NCI-H1436 (cell line): ENCODE data around the gene CDK5R2.
"Not testable (repeated sequence)": the region's sequence is repeated elsewhere in the genome, so short reads cannot be mapped to it uniquely, and the experiment has no call there.

Source experiments
- DNase-seq: peaks from one replicate; lab custom pipeline; 2025; lab: John Stamatoyannopoulos, UW

CDK5R2 gene

DNA sequence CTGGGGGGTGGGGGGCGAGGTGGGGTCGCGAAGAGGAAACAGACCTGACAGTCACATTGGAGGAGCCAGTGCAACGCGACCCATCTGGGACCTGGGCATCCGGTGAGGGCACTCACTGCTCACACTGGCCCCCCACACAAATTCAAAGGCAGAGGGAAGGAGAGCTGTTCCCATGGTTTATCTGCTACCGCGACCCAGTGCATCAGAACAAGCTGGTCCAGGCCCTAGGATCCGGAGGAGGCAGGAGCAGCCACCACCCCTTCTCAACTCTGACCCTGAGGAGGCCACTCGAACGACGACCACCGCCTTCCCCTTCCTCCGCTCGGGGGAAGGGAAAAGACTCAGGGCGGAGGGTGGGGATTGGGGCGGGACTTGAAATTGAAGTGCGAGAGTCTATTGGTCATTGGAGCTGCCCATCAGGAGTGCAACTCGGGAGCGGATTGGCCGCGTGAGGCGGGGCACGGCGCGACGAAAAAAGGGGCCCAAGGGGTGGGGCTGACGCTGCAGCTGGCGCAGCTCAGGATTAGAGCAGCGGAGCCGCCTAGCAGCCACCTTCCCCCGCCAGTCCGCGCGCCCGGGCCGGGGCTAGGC lies at the start of gene CDK5R2:
Gene CDK5R2 (plus strand): TSS at position 526 of the 591 bp plus-strand sequence. CDS start 155 bp downstream, outside the sequence.
- peak; percentile 92 for DNase-seq

DNA sequence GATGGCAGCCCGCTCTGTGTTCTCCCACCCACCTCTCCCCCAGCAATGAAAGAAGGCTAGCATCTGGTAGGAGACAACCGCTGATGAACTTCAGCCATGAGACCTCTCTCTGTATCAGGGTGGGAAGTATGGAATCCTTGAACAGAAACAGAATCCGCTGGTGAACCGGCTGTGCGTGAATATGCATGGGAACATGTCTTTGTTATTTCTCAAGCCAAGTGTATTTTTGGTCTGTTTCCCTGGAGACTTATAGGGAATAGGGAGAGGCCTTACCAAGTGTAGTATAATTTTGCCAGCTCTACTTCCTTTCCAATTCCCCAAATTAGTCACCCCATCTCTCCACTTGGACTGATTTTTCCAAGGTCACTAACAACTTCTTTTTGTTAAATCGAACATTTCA lies 48.7 kb upstream of the CDK5R2 start:
- no peak for DNase-seq

DNA sequence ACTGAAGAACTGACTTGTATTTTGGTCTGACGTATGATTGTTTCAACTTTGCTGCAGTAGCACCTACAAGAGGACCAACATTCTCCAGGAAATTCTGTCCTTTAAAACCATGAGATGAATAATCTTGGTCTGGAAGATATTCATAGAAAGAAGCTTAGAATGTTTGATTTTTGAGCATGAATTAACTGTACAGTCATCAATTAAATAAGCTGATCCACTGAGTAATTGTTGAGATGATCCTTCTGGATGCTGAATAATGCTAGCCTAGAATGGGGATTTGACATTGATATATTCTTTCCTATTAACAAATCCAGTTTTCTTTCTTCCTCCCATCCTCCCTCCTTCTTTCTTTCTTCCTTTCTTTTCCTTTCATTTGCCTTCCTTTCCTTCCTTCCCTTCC lies 39.0 kb upstream of the CDK5R2 start:
- no peak for DNase-seq

DNA sequence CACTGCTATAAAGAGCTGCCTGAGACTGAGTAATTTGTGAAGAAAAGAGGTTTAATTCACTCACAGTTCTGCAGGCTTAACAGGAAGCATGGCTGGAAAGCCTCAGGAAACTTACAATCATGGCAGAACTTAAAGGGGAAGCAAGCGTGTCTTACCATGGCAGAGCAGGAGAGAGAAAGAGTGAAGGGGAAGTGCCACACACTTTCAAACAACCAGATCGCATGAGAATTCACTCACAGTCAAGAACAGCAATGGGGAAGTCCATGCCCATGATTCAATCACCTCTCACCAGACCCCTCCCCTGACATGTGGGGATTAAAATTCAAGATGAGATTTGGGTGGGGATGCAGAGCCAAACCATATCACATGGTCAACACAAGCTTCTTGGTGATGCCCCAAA lies 34.7 kb upstream of the CDK5R2 start:
- no peak for DNase-seq

DNA sequence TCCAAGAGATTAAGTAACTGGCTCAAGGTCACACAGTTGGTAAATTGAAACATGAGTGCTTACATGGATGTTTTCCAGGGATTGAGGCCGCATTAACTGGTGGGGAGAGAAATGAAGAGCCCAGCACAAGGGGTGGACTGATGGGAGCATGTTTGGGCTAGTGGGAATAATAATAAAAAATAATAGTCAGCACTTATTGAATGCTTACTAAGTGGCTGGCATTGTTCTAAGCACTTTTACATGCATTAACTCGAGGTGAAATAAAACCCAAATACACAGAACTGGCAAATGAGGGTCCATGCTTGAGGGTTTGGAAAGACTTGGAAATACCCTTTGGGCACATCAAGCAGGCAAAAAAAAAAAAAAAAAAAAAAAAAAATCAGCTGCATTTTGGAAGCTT lies 34.0 kb upstream of the CDK5R2 start:
- DNase-seq, result no peak

DNA sequence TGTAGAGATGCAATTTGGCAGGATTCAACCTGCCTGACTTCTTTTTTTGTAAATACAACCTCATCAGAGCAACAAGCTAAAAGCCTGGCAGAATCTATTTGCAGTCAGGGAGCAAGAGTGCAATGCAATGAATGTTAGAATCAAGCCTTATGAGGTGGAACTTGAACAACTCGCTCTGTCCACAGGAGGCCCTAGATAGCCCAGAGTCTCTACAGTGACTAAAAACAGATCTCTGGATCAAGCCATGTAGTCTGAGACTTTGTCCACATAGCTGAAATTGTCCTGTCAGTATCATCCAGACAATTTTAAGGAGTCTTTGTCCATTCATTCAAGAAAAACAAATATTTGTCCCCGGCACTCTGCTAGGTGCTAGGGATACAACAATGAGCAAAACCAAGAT lies 32.0 kb upstream of the CDK5R2 start:
- no peak for DNase-seq

DNA sequence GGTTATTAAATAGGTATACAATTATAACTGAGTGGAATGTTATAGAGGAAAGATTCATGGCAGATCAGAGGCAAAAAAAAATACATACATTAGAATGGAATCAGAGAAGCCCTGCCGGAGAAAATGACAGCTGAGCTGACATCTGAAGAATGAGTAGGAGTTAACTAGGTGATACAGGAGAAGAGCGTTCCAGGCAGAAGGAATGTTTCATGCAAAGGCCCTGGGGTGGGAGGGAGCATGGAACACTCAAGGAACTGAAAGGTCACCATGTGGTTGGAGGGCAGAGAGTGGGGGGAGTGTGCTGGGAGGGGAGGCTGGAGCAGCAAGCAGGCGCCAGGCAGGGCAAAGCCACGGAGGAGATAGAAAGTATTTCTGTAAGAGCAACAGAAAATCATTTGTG lies 31.6 kb upstream of the CDK5R2 start:
- DNase-seq, result no peak

DNA sequence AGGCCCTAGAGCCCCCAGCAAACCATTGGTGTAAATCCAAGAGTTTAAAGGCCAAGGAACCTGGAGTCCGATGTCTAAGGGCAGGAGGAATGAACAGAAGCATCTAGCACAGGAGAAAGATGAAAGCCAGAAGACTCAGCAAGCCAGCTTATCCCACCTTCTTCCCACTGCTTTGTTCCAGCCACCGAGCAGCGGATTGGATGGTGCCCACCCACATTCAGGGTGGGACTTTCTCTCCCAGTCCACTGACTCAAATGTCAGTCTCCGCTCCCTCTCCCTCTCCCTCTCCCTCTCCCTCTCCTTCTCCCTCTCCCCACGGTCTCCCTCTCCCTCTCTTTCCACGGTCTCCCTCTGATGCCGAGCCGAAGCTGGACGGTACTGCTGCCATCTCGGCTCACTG lies 29.0 kb upstream of the CDK5R2 start:
- DNase-seq, result not testable (repeated sequence)

DNA sequence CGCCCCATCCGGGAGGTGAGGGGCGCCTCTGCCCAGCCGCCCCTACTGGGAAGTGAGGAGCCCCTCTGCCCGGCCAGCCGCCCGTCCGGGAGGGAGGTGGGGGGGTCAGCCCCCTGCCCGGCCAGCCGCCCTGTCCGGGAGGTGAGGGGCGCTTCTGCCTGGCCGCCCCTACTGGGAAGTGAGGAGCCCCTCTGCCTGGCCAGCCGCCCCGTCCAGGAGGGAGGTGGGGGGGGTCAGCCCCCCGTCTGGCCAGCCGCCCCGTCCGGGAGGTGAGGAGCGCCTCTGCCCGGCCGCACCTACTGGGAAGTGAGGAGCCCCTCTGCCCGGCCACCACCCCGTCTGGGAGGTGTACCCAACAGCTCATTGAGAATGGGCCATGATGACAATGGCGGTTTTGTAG lies 27.7 kb upstream of the CDK5R2 start:
- not testable (repeated sequence) for DNase-seq

DNA sequence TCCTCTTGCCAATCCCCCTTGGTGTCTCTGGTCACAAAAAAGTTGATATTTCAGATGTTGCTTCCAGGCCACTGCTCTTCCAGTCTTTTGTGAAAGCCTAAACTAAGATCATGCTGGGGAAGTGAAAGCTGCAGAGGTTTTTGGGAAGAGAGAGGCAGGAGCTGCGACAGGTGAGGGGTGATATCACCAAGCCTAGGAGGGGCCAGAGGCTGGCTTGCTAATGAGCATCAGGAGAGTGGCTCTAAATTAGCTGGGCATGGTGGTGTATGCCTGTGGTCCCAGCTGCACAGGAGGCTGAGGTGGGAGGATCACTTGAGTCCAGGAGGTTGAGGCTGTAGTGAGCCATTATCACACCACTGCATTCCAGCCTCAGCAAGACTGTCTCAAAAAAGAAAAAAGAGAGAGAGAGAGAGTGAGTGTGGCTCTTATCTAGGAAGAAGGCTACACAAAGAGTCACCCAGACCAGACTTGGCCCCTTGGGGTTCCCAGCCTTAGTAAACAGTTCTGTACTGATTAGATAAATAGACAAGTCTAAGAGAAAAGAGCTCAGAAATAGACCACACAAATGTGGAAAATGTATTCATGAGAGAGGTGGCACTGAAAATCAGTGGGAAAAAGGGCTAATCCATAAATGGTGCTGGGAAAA lies 14.6 kb upstream of the CDK5R2 start:
- DNase-seq, result no peak

DNA sequence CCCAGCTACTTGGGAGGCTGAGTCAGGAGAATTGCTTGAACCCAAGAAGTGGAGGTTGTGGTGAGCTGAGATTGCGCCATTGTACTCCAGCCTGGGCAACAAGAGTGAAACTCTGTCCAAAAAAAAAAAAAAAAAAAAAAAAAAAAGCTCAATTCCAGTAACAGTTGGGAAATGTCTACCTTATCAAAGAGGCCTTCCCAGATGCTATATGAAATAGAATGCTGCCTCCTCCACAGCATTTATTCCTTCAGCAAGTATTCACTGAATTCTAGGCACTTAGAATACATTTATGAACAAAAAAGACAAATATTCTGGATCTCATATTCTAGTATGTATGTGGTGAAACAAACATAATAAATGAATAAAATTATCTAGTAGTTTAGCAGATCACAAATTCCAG lies 12.8 kb upstream of the CDK5R2 start:
- DNase-seq, result no peak

DNA sequence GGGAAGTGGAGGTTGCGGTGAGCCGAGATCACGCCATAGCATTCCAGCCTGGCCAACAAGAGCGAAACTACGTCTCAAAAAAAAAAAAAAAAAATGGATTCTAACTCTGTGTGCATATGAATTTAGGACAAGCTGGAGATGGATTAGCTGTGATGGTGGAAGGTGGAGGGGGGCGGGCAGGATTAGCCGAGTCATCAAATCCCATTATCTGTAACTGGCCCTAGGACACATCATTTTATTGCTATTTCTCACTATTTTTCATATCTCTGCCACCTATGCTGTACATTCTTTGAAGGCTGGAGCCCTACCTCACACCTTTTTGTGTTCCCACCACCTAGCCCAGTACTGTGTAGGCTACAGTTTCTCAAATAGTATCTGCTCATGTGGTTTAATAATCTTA lies 7.3 kb upstream of the CDK5R2 start:
- no peak for DNase-seq

DNA sequence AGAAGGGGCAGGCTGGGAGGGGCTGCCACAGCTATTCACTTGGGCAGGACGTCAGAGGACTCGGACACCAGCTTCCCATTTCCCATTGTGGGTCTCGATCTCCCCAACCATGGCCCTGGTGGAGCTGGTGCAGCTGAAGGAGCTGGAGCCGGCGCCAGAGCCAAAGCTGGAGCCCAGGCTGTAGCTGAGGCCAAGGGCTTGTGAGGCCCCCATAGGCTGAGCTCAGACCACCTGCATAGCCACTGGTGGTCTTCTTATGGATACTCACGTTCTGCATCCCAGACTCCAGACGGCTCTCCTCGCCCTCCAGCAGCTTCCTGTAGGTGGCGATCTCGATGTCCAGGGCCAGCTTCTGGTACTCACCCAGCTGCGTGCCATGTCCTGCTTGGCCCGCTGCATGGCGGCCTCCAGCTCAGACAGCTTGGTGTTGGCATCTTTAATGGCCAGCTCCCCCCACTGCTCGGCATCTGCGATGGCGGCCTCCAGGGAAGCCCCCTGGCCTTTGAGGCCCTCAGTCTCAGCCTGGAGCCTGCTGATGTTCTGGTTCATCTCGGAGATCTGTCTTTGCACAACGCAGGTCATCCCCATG lies 6.0 kb upstream of the CDK5R2 start:
- no peak for DNase-seq

DNA sequence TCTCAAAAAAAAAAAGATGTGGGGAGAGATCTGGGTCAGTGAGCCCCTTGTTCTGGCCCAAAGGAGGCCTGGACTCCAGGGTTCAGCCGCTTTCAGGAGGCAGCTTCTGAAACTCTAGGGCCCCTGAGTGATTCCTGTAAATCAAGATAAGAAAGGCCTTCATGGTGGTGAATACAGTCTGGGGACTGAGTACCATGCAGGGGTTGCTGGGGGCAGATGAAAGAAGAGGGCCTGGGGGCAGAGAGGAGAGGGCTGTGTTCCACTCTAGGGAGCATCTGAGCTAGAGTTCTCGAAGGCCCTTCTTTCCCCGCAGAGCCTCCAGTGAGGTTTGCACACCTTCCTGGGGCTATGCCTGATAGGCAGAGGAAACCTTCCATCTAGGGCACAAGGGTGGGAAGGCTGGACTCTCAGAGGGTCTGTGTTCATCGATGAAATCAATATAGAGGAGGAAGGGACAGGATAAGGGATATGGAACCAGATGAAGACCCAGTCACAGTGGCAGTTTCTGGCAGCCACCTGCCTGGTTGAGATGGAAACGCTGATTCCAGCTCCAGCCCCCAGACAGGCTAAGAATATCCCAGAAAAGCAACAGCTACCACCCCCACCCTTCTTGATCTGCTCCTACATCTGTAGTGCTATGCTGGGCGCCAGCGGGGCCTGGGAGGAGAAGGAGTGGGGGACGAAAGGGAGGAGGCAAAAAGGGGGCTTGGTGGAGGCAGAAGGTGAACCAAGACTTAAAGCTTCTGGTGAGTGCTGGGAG lies 4.7 kb upstream of the CDK5R2 start:
- no peak for DNase-seq

DNA sequence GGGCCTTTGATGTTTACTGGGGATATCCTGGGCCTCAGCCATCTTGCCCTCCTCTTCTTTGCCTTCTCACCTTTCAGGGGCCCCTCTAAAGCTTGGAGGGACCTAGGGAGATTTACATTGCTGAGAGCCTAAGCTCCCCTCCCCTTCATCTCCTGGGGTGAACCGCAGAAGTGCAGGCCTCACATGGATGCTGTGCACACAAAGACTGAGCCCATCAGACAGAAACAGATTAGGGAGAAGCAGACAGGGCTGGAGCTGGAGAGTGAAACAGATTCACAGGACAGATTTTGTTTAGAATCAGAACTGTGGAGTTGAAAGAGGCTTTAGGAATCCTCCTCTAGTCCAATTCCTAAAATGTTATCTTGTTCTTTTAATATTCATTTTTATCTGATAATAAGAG lies 3.4 kb upstream of the CDK5R2 start:
- no peak for DNase-seq

DNA sequence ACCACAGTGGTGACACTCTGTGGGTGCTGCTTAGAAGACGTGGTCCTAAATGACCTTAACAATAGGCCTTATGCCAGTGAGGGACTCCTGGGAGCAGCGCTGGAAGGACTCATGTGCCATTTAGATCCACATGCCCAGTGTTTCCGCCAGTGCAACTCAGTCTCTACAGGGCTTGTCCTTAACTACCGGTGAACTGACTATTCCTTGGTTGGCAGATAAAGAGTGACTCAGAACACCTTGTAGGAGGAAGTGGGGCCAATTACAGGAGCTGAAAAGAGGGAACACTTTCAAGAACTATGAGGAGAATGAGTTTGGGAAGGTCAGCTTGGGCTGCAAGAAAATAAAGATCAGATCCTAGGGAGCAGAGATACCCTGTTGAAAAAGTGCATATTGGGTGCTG lies 1.8 kb upstream of the CDK5R2 start:
- DNase-seq, result no peak

DNA sequence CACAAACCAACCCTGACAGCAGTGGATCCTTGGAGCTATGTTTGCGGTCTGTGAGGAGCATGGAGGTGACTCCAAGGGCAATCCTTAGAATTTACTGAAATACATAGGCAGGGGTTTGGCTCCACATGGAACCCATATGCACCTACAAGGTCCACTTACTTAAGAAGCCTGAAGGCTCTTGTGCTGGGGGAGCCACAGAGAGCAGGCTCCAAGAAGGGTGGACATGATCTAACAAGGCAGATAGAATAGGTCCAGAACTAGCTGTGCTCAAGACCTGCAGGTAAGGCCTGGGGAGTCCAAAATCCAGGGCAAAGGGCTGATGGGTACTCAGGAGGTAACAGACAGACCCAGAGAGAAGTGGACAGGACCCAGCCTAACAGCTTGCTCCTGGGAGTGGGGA lies 1.2 kb upstream of the CDK5R2 start:
- DNase-seq, result no peak

DNA sequence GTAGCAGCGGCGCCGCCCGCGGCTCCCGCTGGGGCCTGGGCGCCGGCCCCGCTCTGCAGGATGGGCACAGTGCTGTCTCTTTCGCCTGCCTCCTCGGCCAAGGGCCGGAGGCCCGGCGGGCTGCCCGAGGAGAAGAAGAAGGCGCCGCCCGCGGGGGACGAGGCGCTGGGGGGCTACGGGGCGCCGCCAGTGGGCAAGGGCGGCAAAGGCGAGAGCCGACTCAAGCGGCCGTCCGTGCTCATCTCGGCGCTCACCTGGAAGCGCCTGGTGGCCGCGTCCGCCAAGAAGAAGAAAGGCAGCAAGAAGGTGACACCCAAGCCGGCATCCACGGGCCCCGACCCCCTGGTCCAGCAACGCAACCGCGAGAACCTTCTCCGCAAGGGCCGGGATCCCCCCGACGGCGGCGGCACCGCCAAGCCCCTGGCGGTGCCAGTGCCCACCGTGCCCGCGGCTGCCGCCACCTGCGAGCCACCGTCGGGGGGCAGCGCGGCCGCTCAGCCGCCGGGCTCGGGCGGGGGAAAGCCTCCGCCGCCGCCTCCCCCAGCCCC lies 369 bp downstream of the CDK5R2 start:
- no peak for DNase-seq

DNA sequence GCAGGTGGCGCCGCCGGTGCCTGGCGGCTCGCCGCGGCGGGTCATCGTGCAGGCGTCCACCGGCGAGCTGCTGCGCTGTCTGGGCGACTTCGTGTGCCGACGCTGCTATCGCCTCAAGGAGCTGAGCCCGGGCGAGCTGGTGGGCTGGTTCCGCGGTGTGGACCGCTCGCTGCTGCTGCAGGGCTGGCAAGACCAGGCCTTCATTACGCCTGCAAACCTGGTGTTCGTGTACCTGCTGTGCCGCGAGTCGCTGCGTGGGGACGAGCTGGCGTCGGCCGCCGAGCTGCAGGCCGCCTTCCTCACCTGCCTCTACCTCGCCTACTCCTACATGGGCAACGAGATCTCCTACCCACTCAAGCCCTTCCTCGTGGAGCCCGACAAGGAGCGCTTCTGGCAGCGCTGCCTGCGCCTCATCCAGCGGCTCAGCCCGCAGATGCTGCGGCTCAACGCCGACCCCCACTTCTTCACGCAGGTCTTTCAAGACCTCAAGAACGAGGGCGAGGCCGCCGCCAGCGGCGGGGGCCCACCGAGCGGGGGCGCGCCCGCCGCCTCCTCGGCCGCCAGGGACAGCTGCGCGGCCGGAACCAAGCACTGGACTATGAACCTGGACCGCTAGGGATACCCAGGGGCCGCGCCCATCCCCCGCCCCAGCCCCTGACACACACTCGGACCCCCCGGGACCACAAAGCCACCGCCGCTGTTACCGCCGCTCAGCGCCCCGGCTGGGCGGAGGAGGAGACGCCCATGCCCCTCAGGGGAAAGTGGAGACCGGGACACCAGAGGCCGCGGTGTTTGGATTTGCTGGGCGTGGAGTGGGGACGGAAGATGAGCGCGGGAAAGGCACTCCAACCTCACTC lies 1.1 kb downstream of the CDK5R2 start:
- DNase-seq, result no peak

DNA sequence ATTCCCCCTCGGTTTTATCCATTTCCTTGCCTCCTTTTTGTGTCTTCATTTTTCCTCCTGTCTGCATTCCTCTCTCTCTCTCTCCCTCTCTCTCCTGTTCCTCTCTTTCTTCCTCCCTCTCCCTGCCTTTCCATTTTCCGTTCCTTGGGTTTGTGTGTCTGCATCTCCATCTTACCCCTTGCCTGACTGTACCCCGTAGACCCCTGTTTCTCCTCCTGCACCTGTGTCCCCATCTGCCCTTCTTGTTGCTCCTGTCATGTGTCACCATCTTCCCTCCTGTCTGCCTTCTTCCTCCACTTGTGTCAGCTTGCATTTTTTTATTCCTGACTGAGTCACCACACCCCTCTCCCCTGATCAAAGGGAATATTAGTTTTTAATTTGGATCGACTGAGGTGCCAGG lies 1.8 kb downstream of the CDK5R2 start:
- DNase-seq, result no peak

DNA sequence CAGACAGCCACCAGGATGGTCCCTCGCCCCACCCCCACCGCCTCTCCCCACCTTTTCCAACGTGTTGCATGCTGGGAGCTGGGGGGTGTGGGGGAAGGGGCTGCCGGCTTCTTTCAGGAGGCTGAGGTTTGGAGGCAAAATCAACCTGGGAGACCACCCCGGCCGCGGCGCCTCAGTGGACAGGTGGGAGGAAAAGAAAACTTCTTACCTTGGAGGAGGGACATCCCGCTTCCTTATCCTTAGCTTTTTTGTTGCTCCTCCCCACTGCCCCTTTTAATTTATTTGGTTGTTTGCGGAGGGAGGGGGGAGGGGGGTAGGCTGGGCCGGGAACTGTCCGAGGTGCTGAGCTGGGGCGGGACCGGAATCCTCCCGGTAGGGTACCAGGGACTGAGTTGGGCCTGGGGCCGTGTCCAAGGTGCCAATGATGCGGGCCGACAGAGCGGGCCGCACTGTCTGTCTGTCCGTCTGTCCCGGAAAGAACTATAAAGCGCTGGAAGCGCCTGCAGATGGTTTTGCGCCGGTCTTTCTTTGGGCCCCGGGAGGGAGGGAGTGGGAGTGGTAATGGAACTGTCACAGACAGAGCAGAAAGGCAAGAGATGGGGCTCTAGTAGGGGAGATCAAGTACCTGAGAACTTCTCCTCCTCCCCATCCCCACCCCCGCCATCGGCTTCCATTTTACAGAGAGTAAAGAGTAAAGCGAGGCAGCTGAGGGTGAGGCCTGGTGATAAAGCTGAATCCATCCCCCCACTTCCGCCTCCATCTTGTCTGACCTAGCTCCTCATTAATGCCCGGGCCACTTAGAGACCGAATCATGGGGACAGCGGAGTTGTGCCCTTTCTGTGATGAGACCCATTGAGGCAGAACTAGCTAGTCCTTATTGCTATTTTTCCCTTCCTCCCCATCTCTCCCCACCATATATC lies 2.4 kb downstream of the CDK5R2 start:
- DNase-seq, result peak; percentile 49
